Suprapubic skin (tissue), 3 donors: ENCODE results near the gene CLDND1.

Experiments
- CTCF ChIP-seq, 2 donors: fragments of 200-600 bp in 1 of 2; fragments of 450-650 bp in 1 of 2; sonication (generic) in 1 of 2; IDR thresholded peaks; one replicate each; pipeline ENCODE4 v1.5.1; 2016 to 2019; ENCODE audit warnings: antibody characterized with exemption in 2 of 2, mild to moderate bottlenecking in 1 of 2, moderate library complexity in 1 of 2
- POLR2A ChIP-seq, 2 donors: fragments of 450-650 bp; IDR thresholded peaks; one replicate each; pipeline ENCODE4 v1.6.1; 2017; ENCODE audit warnings: antibody characterized with exemption in 2 of 2, mild to moderate bottlenecking in 2 of 2, moderate library complexity in 2 of 2

- no peak for TF ChIP-seq POLR2A (IDR thresholded peaks at IDR 0.05)
- no peak for TF ChIP-seq CTCF (IDR thresholded peaks at IDR 0.05)
Measured at GRCh38 chr3:98529856-98530459, 7.3 kb upstream of the CLDND1 start.
